BLaER1 (cell line): ENCODE data around the gene ZNF541.

ENCODE experiments used
- H3K27ac ChIP-seq: shearing (Covaris generic); formaldehyde crosslinking; 2 replicates; pipeline ENCODE4 v1.8.1; 2022
- H3K27me3 ChIP-seq: shearing (Covaris generic); formaldehyde crosslinking; 2 replicates; pipeline ENCODE4 v1.8.1; 2022
- H3K36me3 ChIP-seq: shearing (Covaris generic); formaldehyde crosslinking; 2 replicates; pipeline ENCODE4 v1.8.1; 2022
- H3K4me1 ChIP-seq: shearing (Covaris generic); formaldehyde crosslinking; 2 replicates; pipeline ENCODE4 v1.8.1; 2022
- H3K4me2 ChIP-seq: shearing (Covaris generic); formaldehyde crosslinking; 2 replicates; pipeline ENCODE4 v1.8.1; 2022
- H3K4me3 ChIP-seq: shearing (Covaris generic); formaldehyde crosslinking; 2 replicates; pipeline ENCODE4 v1.8.1; 2022
- H3K9ac ChIP-seq: shearing (Covaris generic); formaldehyde crosslinking; 2 replicates; pipeline ENCODE4 v1.8.1; 2022
- H3K9me3 ChIP-seq: shearing (Covaris generic); formaldehyde crosslinking; 2 replicates; pipeline ENCODE4 v1.8.1; 2022
- H4K20me1 ChIP-seq: shearing (Covaris generic); formaldehyde crosslinking; 2 replicates; pipeline ENCODE4 v1.8.1; 2022
- Cebpa-rat ChIP-seq: shearing (Covaris generic); IDR thresholded peaks from 2 replicates; pipeline ENCODE4 v1.8.1; 2022

ZNF541 gene

GRCh38 chr19:47529018-47529742 is 43.8 kb downstream of the ZNF541 start:
- no peak for TF ChIP-seq Cebpa-rat
- H4K20me1 ChIP-seq, result no peaks in the 10 kb centered on the region
- peak overlapping the region; percentile 23; the same call in 1 of the 2 replicates for H3K4me2 ChIP-seq
- H3K36me3 ChIP-seq, result no peaks in the 10 kb centered on the region
- H3K9me3 ChIP-seq, result no peaks in the 10 kb centered on the region
- H3K9ac ChIP-seq, result no peak overlapping the region
- no peak overlapping the region for H3K4me3 ChIP-seq
- no peak overlapping the region for H3K27ac ChIP-seq
- H3K4me1 ChIP-seq, result peaks cover 6% of the 10 kb centered on the region
- H3K27me3 ChIP-seq, result peaks cover 4% of the 10 kb centered on the region; the same call in 1 of the 2 replicates

GRCh38 chr19:47526798-47527197 is 46.1 kb downstream of the ZNF541 start:
- H3K27me3 ChIP-seq, result peaks cover 10% of the 10 kb centered on the region
- H3K4me2 ChIP-seq, result no peak overlapping the region
- H3K27ac ChIP-seq, result no peak overlapping the region
- H3K4me3 ChIP-seq, result no peak overlapping the region
- no peaks in the 10 kb centered on the region for H3K36me3 ChIP-seq
- peaks cover 22% of the 10 kb centered on the region for H3K4me1 ChIP-seq
- TF ChIP-seq Cebpa-rat, result no peak
- peaks cover 3% of the 10 kb centered on the region; the same call in 1 of the 2 replicates for H4K20me1 ChIP-seq
- H3K9me3 ChIP-seq, result no peaks in the 10 kb centered on the region
- no peak overlapping the region for H3K9ac ChIP-seq

GRCh38 chr19:47523473-47523872 is 49.5 kb downstream of the ZNF541 start:
- no peak overlapping the region for H3K9ac ChIP-seq

More at GRCh38 chr19:47523473-47523872, 49.5 kb downstream of the ZNF541 start:
- no peak overlapping the region for H3K4me3 ChIP-seq
- no peak for TF ChIP-seq Cebpa-rat
- peak overlapping the region; percentile 69 for H3K4me2 ChIP-seq
- H3K4me1 ChIP-seq, result peaks cover 29% of the 10 kb centered on the region
- no peak overlapping the region for H3K27ac ChIP-seq
- H4K20me1 ChIP-seq, result peaks cover 37% of the 10 kb centered on the region
- H3K9me3 ChIP-seq, result no peaks in the 10 kb centered on the region
- H3K36me3 ChIP-seq, result no peaks in the 10 kb centered on the region
- H3K27me3 ChIP-seq, result peaks cover 38% of the 10 kb centered on the region
